Brain microvascular endothelial cell (primary cell): Measurements from ENCODE around the gene TAF7.
A peak's percentile ranks its signal among the peaks of the same experiment; 100 is the strongest.
"Not testable (repeated sequence)": the region's sequence is repeated elsewhere in the genome, so short reads cannot be mapped to it uniquely, and the experiment has no call there.

Experiments
- DNase-seq: peaks from one replicate; pipeline ENCODE4 v3.0.0-alpha.2; 2020
- H3K27ac ChIP-seq: fragments of 250-450 bp; sonication (Bioruptor Pico); 2 replicates; pipeline ENCODE4 v1.5.1; 2020; ENCODE audit warnings: mild to moderate bottlenecking, moderate library complexity
- H3K27me3 ChIP-seq: fragments of 250-450 bp; sonication (Bioruptor Pico); replicated peaks from 2 replicates; pipeline ENCODE4 v1.5.1; 2020; ENCODE audit warnings: mild to moderate bottlenecking
- H3K36me3 ChIP-seq: fragments of 250-450 bp; sonication (Bioruptor Pico); replicated peaks from 2 replicates; pipeline ENCODE4 v1.5.1; 2020; ENCODE audit warnings: mild to moderate bottlenecking
- H3K4me3 ChIP-seq: 2 replicates; pipeline ENCODE4 v1.5.1; 2011; ENCODE audit warnings: low read depth, mild to moderate bottlenecking, control low read depth, low read length, moderate library complexity
- CTCF ChIP-seq: IDR thresholded peaks from 2 replicates; pipeline ENCODE4 v1.5.1; 2011; ENCODE audit warnings: low read depth, mild to moderate bottlenecking, moderate library complexity, low read length, control low read depth, inconsistent platforms; ENCODE audit errors: missing control alignments
- in situ Hi-C: cut with HindIII; loops from 2 replicates; pipeline ENCODE4 v1.10.0; 2017; ENCODE audit warnings: low sequenced_read_pairs, low pct_ligation_motif_present

The TAF7 gene

GRCh38 chr5:141338538-141339306 lies 18.1 kb upstream of the TAF7 start, which contains the start of gene PCDHGA2:
Gene PCDHGA2, plus strand, starts transcription at chr5:141338760.
- H3K36me3 ChIP-seq = no peaks in the 10 kb centered on the region
- H3K27ac ChIP-seq = no peak within 1 kb of the TSS
- peak within 1 kb of the TSS; percentile 22 for H3K4me3 ChIP-seq
- H3K27me3 ChIP-seq = no peaks in the 10 kb centered on the region
- DNase-seq = peak; percentile 33
- in situ Hi-C loops = no loop called here
- peak; percentile 54 for TF ChIP-seq CTCF

- H3K27ac ChIP-seq, in situ Hi-C loops, H3K4me3 ChIP-seq, H3K36me3 ChIP-seq, DNase-seq, H3K27me3 ChIP-seq: not testable (repeated sequence)
These were observed 12.0 kb upstream of the TAF7 start for GRCh38 chr5:141332571-141332970.

- in situ Hi-C loops = no loop called here
- Histone ChIP-seq H3K4me3 (peak within 1 kb of the TSS; percentile 13), H3K27ac (no peak within 1 kb of the TSS), H3K27me3 (no peaks in the 10 kb centered on the region), H3K36me3 (no peaks in the 10 kb centered on the region)
- peak; percentile 66 for DNase-seq
- peak; percentile 49 for TF ChIP-seq CTCF
These were observed 9.9 kb upstream of the TAF7 start, which contains the start of gene PCDHGA1 for GRCh38 chr5:141330299-141331080. Gene PCDHGA1, plus strand, starts transcription at chr5:141330514.

GRCh38 chr5:141328231-141328630 lies 7.6 kb upstream of the TAF7 start:
- no peak for DNase-seq
- TF ChIP-seq CTCF = no peak
- in situ Hi-C loops = no loop called here
- no peak overlapping the region for H3K4me3 ChIP-seq
- no peaks in the 10 kb centered on the region for H3K36me3 ChIP-seq
- H3K27me3 ChIP-seq = no peaks in the 10 kb centered on the region
- H3K27ac ChIP-seq = no peak overlapping the region

GRCh38 chr5:141326088-141326854 lies 5.7 kb upstream of the TAF7 start:
- DNase-seq = peak; percentile 80
- Histone ChIP-seq H3K27me3 (no peaks in the 10 kb centered on the region), H3K36me3 (no peaks in the 10 kb centered on the region), H3K27ac (peak overlapping the region; percentile 19), H3K4me3 (peak overlapping the region; percentile 51)
- TF ChIP-seq CTCF = peak; percentile 77
- in situ Hi-C loops = no loop called here

- no peaks in the 10 kb centered on the region for H3K27me3 ChIP-seq
- in situ Hi-C loops = no loop called here
- peaks cover 12% of the 10 kb centered on the region for H3K36me3 ChIP-seq
- no peak for TF ChIP-seq CTCF
- H3K27ac ChIP-seq = no peak overlapping the region
- no peak for DNase-seq
- H3K4me3 ChIP-seq = no peak overlapping the region
These were observed 1.7 kb upstream of the TAF7 start for GRCh38 chr5:141322261-141322660.
